GM19240 (cell line): ENCODE results near the gene MTMR10.

ENCODE experiments used
- DNase-seq: peaks from one replicate; pipeline ENCODE4 v3.0.0; 2011; ENCODE audit warnings: low spot score; ENCODE audit not compliant: insufficient read length

MTMR10 gene, protein sequence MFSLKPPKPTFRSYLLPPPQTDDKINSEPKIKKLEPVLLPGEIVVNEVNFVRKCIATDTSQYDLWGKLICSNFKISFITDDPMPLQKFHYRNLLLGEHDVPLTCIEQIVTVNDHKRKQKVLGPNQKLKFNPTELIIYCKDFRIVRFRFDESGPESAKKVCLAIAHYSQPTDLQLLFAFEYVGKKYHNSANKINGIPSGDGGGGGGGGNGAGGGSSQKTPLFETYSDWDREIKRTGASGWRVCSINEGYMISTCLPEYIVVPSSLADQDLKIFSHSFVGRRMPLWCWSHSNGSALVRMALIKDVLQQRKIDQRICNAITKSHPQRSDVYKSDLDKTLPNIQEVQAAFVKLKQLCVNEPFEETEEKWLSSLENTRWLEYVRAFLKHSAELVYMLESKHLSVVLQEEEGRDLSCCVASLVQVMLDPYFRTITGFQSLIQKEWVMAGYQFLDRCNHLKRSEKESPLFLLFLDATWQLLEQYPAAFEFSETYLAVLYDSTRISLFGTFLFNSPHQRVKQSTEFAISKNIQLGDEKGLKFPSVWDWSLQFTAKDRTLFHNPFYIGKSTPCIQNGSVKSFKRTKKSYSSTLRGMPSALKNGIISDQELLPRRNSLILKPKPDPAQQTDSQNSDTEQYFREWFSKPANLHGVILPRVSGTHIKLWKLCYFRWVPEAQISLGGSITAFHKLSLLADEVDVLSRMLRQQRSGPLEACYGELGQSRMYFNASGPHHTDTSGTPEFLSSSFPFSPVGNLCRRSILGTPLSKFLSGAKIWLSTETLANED

GRCh38 chr15:30991255-30992235 is at the start of gene MTMR10:
Gene MTMR10, minus strand, starts transcription at chr15:30991628. Its CDS starts 122 bp downstream, at chr15:30991506.
- DNase-seq = peak; percentile 75

DNA sequence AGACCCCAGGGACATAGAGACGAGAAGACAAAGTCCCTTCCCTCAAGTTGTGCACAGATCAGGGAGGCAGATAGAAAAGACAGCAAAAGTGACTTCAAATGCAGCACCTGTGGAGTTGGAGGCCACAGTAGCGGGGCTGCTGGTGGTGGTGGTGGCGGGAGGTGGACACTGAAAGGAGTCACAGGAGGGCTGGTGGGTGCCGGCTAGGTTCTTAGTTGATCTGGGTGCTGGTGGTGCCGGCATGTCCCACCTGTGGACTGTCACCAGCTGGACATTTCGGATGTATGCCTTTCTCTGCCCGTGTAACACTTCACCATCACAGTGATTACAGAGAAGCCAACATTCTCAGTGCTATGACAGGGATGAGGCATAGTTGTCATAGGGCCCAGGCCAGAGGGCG is 49.2 kb upstream of the MTMR10 start:
- no peak for DNase-seq

GRCh38 chr15:31039961-31040360 is 48.5 kb upstream of the MTMR10 start:
- no peak for DNase-seq

DNA sequence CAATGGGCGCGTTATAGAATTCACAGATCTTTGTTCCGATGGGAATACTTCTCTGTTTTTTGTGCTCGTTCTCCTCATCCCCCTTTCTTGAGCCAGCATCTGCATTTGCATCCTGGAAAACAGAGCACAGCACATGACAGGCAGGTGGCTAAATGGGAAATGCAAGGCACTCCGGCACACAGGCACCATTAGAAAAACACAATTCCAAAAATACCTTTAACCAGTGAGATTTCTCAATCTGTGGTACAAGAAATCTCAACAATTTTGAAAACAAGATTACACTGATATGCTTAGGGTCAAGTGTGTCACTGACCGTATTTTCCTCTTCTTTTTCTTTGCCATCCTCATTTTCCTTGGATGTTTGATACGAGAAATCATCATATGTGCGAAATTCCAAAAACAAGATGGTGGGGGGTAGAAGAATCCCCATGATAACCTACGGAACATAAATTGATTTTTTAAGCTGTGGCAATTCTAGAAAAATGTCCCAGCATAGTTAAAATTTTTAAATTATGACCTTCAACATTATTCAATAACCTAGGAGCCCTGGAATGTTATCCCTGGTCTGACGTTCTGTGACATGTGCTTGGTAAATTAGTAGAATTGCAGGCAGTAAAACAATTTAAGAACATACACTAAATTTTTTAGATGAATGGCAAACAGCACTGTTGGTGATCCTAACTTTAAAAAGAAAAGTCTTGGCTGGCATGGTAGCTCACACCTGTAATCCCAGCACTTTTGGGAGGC is 46.5 kb upstream of the MTMR10 start:
- no peak for DNase-seq

DNA sequence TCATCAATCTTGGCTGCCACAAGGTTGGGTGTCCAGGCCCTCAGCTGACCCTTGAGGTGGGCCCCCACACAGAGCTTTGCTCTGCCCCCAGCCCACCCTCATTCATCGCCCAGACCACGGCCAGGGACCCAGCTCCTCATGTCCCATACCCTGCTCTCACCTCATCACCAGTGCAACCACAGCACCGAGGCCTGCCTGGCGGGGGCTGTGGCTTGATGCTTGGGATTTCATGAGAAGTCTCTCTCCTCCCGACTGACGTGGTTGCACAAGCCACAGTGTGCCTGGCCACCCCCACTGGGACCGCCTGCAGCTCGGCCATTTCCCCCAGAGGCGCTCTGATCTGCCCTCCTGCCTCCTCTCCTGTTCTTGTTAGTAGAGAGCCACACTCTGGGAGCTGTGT is 45.4 kb upstream of the MTMR10 start:
- DNase-seq = no peak

- no peak for DNase-seq
These were observed 44.2 kb upstream of the MTMR10 start for GRCh38 chr15:31035610-31036009.

- DNase-seq = no peak
These were observed 42.7 kb upstream of the MTMR10 start for GRCh38 chr15:31034152-31034551.

DNA sequence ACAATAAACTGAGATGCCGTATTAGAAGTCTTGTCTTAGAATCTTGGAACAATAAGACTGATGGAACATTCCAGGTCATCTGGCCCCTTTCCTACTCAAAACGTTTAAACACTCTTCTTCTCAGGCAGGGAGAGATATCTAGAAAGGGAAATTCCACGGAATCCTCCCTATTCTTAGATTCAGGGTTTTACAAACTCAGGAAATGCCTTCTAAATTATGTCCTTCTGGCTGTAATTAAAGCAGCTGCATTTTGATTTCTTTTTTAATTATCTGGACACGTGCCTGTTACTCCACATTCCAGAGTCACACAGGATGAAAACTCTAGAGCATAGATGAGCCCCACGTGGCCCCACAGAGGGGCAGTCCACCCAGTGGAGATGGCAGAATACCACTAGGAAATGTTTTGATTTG is 41.5 kb upstream of the MTMR10 start:
- DNase-seq = no peak

DNA sequence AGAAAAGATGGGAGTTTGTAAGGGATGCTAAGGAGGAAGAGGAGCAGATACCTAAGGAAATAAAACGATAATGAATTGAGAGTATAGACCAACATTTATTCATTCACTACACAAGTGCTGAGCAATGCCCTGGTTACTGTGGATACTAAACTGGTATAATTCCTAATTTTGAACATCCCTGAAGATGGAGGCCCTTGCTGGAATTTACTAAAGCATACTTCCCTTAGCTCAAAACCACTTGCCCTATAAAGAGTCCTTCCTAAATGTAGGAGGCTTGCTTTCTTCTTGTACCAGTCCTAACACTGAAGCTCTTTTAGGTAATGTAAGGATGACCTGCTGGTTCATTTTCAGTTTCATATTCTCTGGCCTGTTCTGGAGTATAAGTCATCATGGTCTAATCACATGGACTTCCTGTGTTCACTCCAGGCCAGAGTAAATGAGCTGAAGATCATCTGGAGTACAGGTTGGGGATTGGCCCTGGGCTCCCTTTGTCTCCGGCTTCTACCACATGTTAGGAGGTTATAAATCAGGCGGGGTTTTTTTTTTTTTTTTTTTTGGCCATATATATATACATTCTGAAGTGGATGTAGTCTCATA is 40.1 kb upstream of the MTMR10 start:
- DNase-seq = peak; percentile 38

DNA sequence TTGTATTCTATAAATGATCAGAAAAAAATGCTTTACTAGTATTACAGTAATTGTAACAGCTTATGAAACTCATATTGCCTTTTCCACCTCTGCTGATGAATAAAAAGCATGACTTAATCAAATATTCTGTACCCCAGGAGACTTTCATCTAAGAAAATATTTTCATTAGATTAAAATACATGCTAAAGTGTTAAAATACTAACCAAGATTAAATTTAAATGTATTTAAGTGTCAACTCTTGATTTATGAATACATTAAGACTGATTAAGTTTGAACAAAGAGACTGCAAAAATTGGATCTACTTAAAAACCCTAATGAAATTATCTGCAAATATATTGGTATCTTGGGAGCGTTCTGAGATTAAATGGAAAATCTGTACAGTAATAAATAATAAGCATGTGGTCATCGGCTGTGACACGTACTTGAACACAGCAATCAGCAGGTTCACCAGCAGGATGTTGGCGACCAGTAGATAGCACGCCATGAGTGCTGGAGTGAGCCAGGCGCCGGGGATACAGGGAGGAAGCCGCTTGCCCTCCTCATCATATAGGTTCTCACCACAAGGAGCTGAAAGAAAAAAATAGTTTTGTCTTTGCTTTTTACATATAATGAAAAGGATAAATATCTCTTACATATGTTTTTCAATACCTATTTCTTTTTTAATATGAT is 36.6 kb upstream of the MTMR10 start:
- no peak for DNase-seq

GRCh38 chr15:31025996-31026395 is 34.6 kb upstream of the MTMR10 start:
- no peak for DNase-seq

DNA sequence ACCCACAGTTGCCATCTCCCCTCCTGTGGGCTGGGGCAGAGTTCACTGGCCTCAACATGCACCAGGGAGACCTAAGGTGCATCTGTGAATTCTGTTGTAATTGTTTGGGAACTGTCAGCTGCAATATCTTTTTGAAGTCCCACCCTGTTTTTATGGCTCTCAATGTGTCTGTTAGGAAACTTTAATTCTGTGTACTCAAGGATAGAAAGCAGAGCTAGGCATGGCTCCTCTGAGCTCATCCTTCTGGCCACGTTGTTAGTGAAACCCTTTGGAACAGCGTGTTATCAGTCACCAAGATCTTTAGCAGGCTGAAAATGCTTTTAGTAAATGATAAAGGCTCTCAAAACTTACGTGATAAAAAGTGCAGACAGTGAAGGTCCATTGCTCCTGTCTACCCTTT is 33.6 kb upstream of the MTMR10 start:
- DNase-seq = no peak

- DNase-seq = no peak
These were observed 32.9 kb upstream of the MTMR10 start for GRCh38 chr15:31024330-31024729.

- no peak for DNase-seq
These were observed 32.4 kb upstream of the MTMR10 start for GRCh38 chr15:31023841-31024240.

DNA sequence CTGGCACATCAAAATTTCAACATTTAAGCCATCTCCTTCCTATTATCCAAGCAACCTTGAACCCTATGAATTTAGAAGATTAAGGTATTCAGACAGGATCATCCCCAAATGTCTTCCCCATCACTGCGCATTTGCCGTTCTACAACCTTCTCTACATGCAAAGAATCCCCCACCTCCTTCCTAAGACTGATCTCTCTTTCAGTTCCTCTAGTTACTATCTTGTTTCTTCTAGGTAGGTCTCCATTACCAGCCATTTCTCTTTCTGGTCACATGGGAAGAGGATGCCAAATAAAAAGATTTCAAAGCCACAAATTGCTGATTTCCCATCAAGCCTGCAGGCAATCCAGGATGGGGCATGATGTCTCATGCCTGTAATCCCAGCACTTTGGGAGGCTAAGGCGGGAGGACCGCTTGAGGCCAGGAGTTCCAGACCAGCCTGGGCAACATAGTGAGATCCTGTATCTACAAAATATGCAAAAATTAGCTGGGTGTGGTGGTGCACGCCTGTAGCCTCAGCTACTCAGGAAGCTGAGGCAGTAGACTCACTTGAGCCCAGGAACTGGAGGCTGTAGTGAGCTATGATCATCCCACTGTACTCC is 29.7 kb upstream of the MTMR10 start:
- DNase-seq = no peak

- no peak for DNase-seq
These were observed 29.1 kb upstream of the MTMR10 start for GRCh38 chr15:31020542-31020941.

- DNase-seq = no peak
These were observed 28.6 kb upstream of the MTMR10 start for GRCh38 chr15:31019986-31020385.

DNA sequence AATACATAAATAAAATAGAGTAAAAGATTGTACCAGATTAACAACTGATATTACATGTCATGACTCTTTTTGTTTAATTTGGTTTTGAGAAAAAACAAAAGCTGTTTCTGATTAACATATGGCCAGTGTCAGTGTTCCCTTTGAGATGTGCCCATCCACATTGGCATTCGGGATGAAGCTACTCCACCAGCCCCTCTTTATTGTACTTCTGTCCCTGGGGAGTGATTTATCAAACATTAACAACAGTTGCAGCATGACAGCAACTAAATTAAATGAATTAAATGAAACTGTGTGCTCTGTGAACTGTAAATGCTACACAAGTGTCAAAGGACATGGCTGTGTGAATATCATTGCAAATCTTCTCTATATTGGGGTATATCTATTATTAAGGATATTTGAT is 25.9 kb upstream of the MTMR10 start:
- no peak for DNase-seq

- DNase-seq = no peak
These were observed 25.1 kb upstream of the MTMR10 start for GRCh38 chr15:31016446-31016915.
